HG03039 (cell line): ENCODE results near the gene PNPLA1.

Experiments
- ATAC-seq: cut with Tn5 transposase; IDR thresholded peaks from one replicate; pipeline ENCODE4 v1.9.1; 2021; ENCODE audit warnings: mild to moderate bottlenecking, moderate library complexity; ENCODE audit not compliant: unreplicated experiment

The PNPLA1 gene

GRCh38 chr6:36355819-36356218 is 86.0 kb downstream of the PNPLA1 start:
- no peak for ATAC-seq

- ATAC-seq = no peak
Observed at GRCh38 chr6:36357872-36358225, 88.0 kb downstream of the PNPLA1 start.
